K562 (cell line): Measurements from ENCODE around the gene PTPRM. TPM values are rescaled to one million over a fixed set of nuclear protein-coding genes. Genes with fewer than 3 reads are reported as not detected.

Experiments
- ATAC-seq: fragments of 200-7000 bp; cut with Tn5 transposase; 3 replicates; pipeline ENCODE4 v1.9.1; 2020; ENCODE audit warnings: moderate library complexity
- BruUV-seq: library from RNA; stranded (reverse); fragments of 400-500 nt; replicated peaks from 2 replicates; lab custom pipeline; 2021; lab: Mats Ljungman, UMichigan
- CTCF ChIA-PET: fragments of 300-600 bp; formaldehyde crosslinking; extraction: SDS; loops from one replicate; lab custom pipeline; 2021; ENCODE audit warnings: low intra/inter-chr PET ratio; lab: Yijun Ruan, JAX
- POLR2A ChIA-PET: fragments of 300-600, 350-650 bp; sonication (Branson Sonifier 250); formaldehyde crosslinking; extraction: SDS; loops from one replicate; lab custom pipeline; 2021; ENCODE audit warnings: antibody characterized with exemption, inconsistent platforms; lab: Yijun Ruan, JAX
- DNase-seq, 4 experiments: peaks; one replicate each; pipeline versions ENCODE4 v3.0.0 to v3.0.0-alpha.2; 2011 to 2018; ENCODE audit warnings: low spot score in 3 of 4, mixed read lengths in 3 of 4; ENCODE audit errors: extremely low read depth in 1 of 4
- FAIRE-seq: peaks from 2 replicates; lab custom pipeline; 2011; peaks lifted over from hg19 to GRCh38; lab: Jason Lieb, UNC
- H2AFZ ChIP-seq: 2 replicates; pipeline ENCODE4 v1.6.0; 2011; ENCODE audit warnings: low read depth, low read length, control low read depth, inconsistent platforms
- H3K27ac ChIP-seq: fragments of 200-600 bp; 3 replicates; pipeline ENCODE4 v1.8.0; 2011; ENCODE audit warnings: low read depth, mild to moderate bottlenecking, control low read depth, inconsistent platforms, low read length, moderate library complexity, mixed read lengths; ENCODE audit errors: extremely low read depth
- H3K27me3 ChIP-seq, 2 experiments: fragments of 300-600 bp in 1 of 2; 2 replicates in 1 of 2; 3 replicates in 1 of 2; pipeline versions ENCODE4 v1.6.0 to v1.8.0; 2011; ENCODE audit warnings: inconsistent platforms in 2 of 2, low read length in 2 of 2, mild to moderate bottlenecking in 1 of 2, mixed read lengths in 1 of 2, moderate library complexity in 1 of 2; ENCODE audit not compliant: control insufficient read depth in 2 of 2, insufficient read depth in 2 of 2
- H3K36me3 ChIP-seq: fragments of 300-600 bp; 3 replicates; pipeline ENCODE4 v1.8.0; 2011; ENCODE audit warnings: mild to moderate bottlenecking, low read length, inconsistent platforms; ENCODE audit not compliant: control insufficient read depth, insufficient read depth
- H3K4me1 ChIP-seq, 2 experiments: fragments of 200-600 bp in 1 of 2; replicated peaks in 1 of 2; 2 replicates in 1 of 2; 3 replicates in 1 of 2; pipeline versions ENCODE4 v1.5.1 to v1.8.0; 2011; ENCODE audit warnings: inconsistent platforms in 2 of 2, low read length in 2 of 2, mild to moderate bottlenecking in 1 of 2, mixed read lengths in 1 of 2, moderate library complexity in 1 of 2; ENCODE audit not compliant: control insufficient read depth in 2 of 2, insufficient read depth in 2 of 2
- H3K4me2 ChIP-seq: 2 replicates; pipeline ENCODE4 v1.6.1; 2011; ENCODE audit warnings: low read length, control low read depth, inconsistent platforms, mixed read lengths; ENCODE audit not compliant: insufficient read depth
- H3K4me3 ChIP-seq: fragments of 200-600 bp; sonication (generic), shearing (Covaris generic); 2 replicates; pipeline ENCODE4 v1.5.1; 2016; ENCODE audit warnings: control low read depth, inconsistent platforms
- H3K79me2 ChIP-seq: fragments of 200-600 bp; 3 replicates; pipeline ENCODE4 v1.8.0; 2011; ENCODE audit warnings: low read length, inconsistent platforms; ENCODE audit not compliant: control insufficient read depth, insufficient read depth
- H3K9ac ChIP-seq, 2 experiments: 2 replicates each; pipeline versions ENCODE4 v1.6.0 to v1.6.1; 2011; ENCODE audit warnings: low read depth in 2 of 2, low read length in 2 of 2, control low read depth in 1 of 2, inconsistent platforms in 1 of 2, mild to moderate bottlenecking in 1 of 2, mixed read lengths in 1 of 2; ENCODE audit not compliant: insufficient read depth in 1 of 2
- H3K9me1 ChIP-seq: one replicate; pipeline ENCODE4 v1.6.0; 2011; ENCODE audit warnings: inconsistent platforms, mild to moderate bottlenecking, low read length, moderate library complexity; ENCODE audit not compliant: control insufficient read depth, insufficient read depth
- H3K9me3 ChIP-seq: replicated peaks from 2 replicates; pipeline ENCODE4 v1.5.1; 2011; ENCODE audit warnings: low read depth, low read length, inconsistent platforms; ENCODE audit not compliant: control insufficient read depth, insufficient read depth
- H4K20me1 ChIP-seq: replicated peaks from 2 replicates; pipeline ENCODE4 v1.6.1; 2011; ENCODE audit warnings: low read length, inconsistent platforms, mixed read lengths; ENCODE audit not compliant: control insufficient read depth, insufficient read depth
- CCNT2 ChIP-seq: IDR thresholded peaks from 2 replicates; pipeline ENCODE4 v1.6.1; 2011; ENCODE audit warnings: borderline replicate concordance, low read depth, mild to moderate bottlenecking, moderate library complexity, mixed read lengths, low read length; ENCODE audit not compliant: insufficient read length; ENCODE audit errors: extremely low read depth
- CEBPG ChIP-seq, 3 experiments: fragments of 200-800 bp in 1 of 3; sonication (Bioruptor generic) in 1 of 3; sonication (generic) in 1 of 3; formaldehyde crosslinking in 1 of 3; IDR thresholded peaks in 2 of 3; conservative IDR thresholded peaks in 1 of 3; 2 replicates each; pipeline versions ENCODE4 v1.6.1 to v1.8.0; 2016 to 2022; ENCODE audit warnings: missing compliant biosample characterization in 2 of 3, missing genetic modification characterization in 2 of 3, mild to moderate bottlenecking in 1 of 3, missing genetic modification reagents in 1 of 3
- HDGF ChIP-seq: fragments of 450-650 bp; IDR thresholded peaks from 2 replicates; pipeline ENCODE4 v1.6.1; 2016
- MLX ChIP-seq, 2 experiments: fragments of 450-650 bp in 1 of 2; sonication (generic) in 1 of 2; formaldehyde crosslinking; conservative IDR thresholded peaks; 2 replicates each; pipeline versions ENCODE4 v1.4.0 to v1.8.1; 2020 to 2022; ENCODE audit warnings: mild to moderate bottlenecking in 1 of 2, missing genetic modification reagents in 1 of 2
- TBL1XR1 ChIP-seq, 2 experiments: IDR thresholded peaks; 2 replicates each; pipeline ENCODE4 v1.6.1; 2012; ENCODE audit warnings: improper control_type of control experiment in 2 of 2, low read length in 2 of 2, mild to moderate bottlenecking in 1 of 2
- WGBS: fragments of 100-300 bp; shearing (Covaris generic); methylation state at CpG from one replicate; pipeline ENCODE4 v1.1.6; 2016; ENCODE audit warnings: low coverage, mixed read lengths; ENCODE audit not compliant: insufficient coverage; ENCODE audit errors: missing lambda C conversion rate; 5-methylcytosine and 5-hydroxymethylcytosine counted together
- in situ Hi-C: fragments of 300-500 bp; cut with MboI; formaldehyde crosslinking; loops from 4 replicates; pipeline ENCODE4 v1.15.0; 2018; ENCODE audit warnings: inconsistent platforms, mixed read lengths
- intact Hi-C: fragments of 100-400 bp; cut with micrococcal nuclease; formaldehyde crosslinking; loops from 2 replicates; pipeline ENCODE4 v1.14.2; 2022
- polyA plus RNA-seq, 8 experiments: library from polyadenylated mRNA; depleted of rRNA in 4 of 8; stranded (reverse) in 5 of 8; unstranded in 3 of 8; fragments of >200 nt; fragmentation: Nextera tagmentation in 2 of 8; fragmentation: Illumina TruSeq in 1 of 8; extraction: Ambion mirVana in 2 of 8; extraction: Trizol in 1 of 8; gene quantifications; 2 replicates each; pipeline versions ENCODE4 v1.2.1 to v1.2.3, GENCODE V29; 2011 to 2014; ENCODE audit warnings: inconsistent platforms in 1 of 8, missing spikeins in 1 of 8
- total RNA-seq, 7 experiments: library from RNA; depleted of rRNA in 6 of 7; stranded (reverse); fragments of >200 nt in 6 of 7; fragmentation: Illumina TruSeq in 2 of 7; extraction: Trizol in 2 of 7; gene quantifications; 2 replicates each; pipeline versions ENCODE4 v1.2.1 to v1.2.3, GENCODE V29; 2011 to 2021; ENCODE audit warnings: low replicate concordance in 1 of 7

The PTPRM gene
- total and polyA plus RNA-seq, 9 of the 15 experiments (the other 6 are each of a cell fraction or from before 2014, with no cell fraction given): 0.03 to 0.16 (median 0.08) TPM; not detected in 3

GRCh38 chr18:8050616-8051329 is 483.7 kb downstream of the PTPRM start:
- H2AFZ ChIP-seq: no peak overlapping the region
- in situ Hi-C loops: no loop called here
- no peak overlapping the region for H3K4me3 ChIP-seq
- ATAC-seq: no peak
- WGBS: 0% methylated on average over 5 of the region's 5 CpGs
- POLR2A ChIA-PET: no interaction called here
- TF ChIP-seq CCNT2 (no peak), MLX (CRISPR knock-in tag; conservative IDR thresholded peaks at IDR 0.05) (no peak)
- TF ChIP-seq, all 486 proteins: peak for 0
- intact Hi-C loops: no loop called here
- H4K20me1 ChIP-seq: no peaks in the 10 kb centered on the region
- no peak overlapping the region for H3K9ac ChIP-seq
- no peak overlapping the region for H3K27ac ChIP-seq
- H3K4me1 ChIP-seq: no peaks in the 10 kb centered on the region
- H3K27me3 ChIP-seq: no peaks in the 10 kb centered on the region
- FAIRE-seq: no peak
- no TSS peak for BruUV-seq
- no peaks in the 10 kb centered on the region for H3K9me3 ChIP-seq
- H3K79me2 ChIP-seq: no peaks in the 10 kb centered on the region
- CTCF ChIA-PET: no interaction called here
- H3K36me3 ChIP-seq: no peaks in the 10 kb centered on the region
- H3K4me2 ChIP-seq: no peak overlapping the region
- no peak for DNase-seq
- H3K9me1 ChIP-seq: no peaks in the 10 kb centered on the region

GRCh38 chr18:8051453-8051852 is 484.3 kb downstream of the PTPRM start:
- CTCF ChIA-PET: no interaction called here
- POLR2A ChIA-PET: no interaction called here
- WGBS: 0% methylated on average over 2 of the region's 2 CpGs
- Histone ChIP-seq H4K20me1 (no peaks in the 10 kb centered on the region), H3K9me1 (no peaks in the 10 kb centered on the region), H3K4me1 (no peaks in the 10 kb centered on the region), H3K4me3 (no peak overlapping the region), H2AFZ (no peak overlapping the region), H3K27me3 (no peaks in the 10 kb centered on the region), H3K79me2 (no peaks in the 10 kb centered on the region), H3K9ac (no peak overlapping the region), H3K36me3 (no peaks in the 10 kb centered on the region), H3K27ac (no peak overlapping the region), H3K4me2 (no peak overlapping the region), H3K9me3 (no peaks in the 10 kb centered on the region)
- DNase-seq: no peak
- intact Hi-C loops: no loop called here
- ATAC-seq: no peak
- no TSS peak for BruUV-seq
- FAIRE-seq: no peak
- in situ Hi-C loops: no loop called here
- no peak for TF ChIP-seq CEBPG (CRISPR knock-in tag; IDR thresholded peaks at IDR 0.05)
- peak in 1 of 2 experiments; percentile 75; a peak in 2 of 4 replicates for TF ChIP-seq CEBPG (tag; conservative IDR thresholded peaks at IDR 0.05 in 1 of 2, IDR thresholded peaks at IDR 0.05 in 1 of 2)
- TF ChIP-seq TBL1XR1 (IDR thresholded peaks at IDR 0.05; ENCODE audit: low read length in 2 of 2): no peak
- no peak for TF ChIP-seq HDGF
